ENCODE measurements around the gene OSBPL6. TPM values are rescaled to one million over a fixed set of nuclear protein-coding genes. Genes with fewer than 3 reads are reported as not detected.
A peak's percentile ranks its signal among the peaks of the same experiment; 100 is the strongest.
"Not testable (repeated sequence)": the region's sequence is repeated elsewhere in the genome, so short reads cannot be mapped to it uniquely, and the experiment has no call there.

OSBPL6 gene
- polyA plus RNA-seq, 1 donor: 4.6 TPM

- not testable (repeated sequence) for H3K27ac ChIP-seq (ENCODE audit: low read length); H3K9me3 ChIP-seq (ENCODE audit: control insufficient read depth, low read depth, low read length); H3K27me3 ChIP-seq (ENCODE audit: control insufficient read depth, insufficient read depth, low read length); H3K4me1 ChIP-seq (ENCODE audit: control insufficient read depth, insufficient read depth, low read length); H3K4me3 ChIP-seq (ENCODE audit: low read length); DNase-seq; H3K36me3 ChIP-seq (ENCODE audit: control insufficient read depth, insufficient read depth, low read length)
- WGBS (ENCODE audit: insufficient coverage, low lambda C conversion rate): no CpG with 5 or more reads among the region's 8 CpGs
These were observed 218.1 kb downstream of the OSBPL6 start for GRCh38 chr2:178412453-178412852.

- H3K4me1 ChIP-seq (ENCODE audit: control insufficient read depth, insufficient read depth, low read length): no peaks in the 10 kb centered on the region
- WGBS (ENCODE audit: insufficient coverage, low lambda C conversion rate): no CpG with 5 or more reads among the region's 45 CpGs
- H3K27ac ChIP-seq (ENCODE audit: low read length): peak overlapping the region; percentile 72
- peak; percentile 29 to 75 for DNase-seq
- no peaks in the 10 kb centered on the region for H3K27me3 ChIP-seq (ENCODE audit: control insufficient read depth, insufficient read depth, low read length)
- no peaks in the 10 kb centered on the region for H3K9me3 ChIP-seq (ENCODE audit: control insufficient read depth, low read depth, low read length)
- H3K4me3 ChIP-seq (ENCODE audit: low read length): peak overlapping the region; percentile 65
- no peaks in the 10 kb centered on the region for H3K36me3 ChIP-seq (ENCODE audit: control insufficient read depth, insufficient read depth, low read length)
These were observed 219.4 kb downstream of the OSBPL6 start for GRCh38 chr2:178413472-178414265.

GRCh38 chr2:178414266-178415247 is 220.2 kb downstream of the OSBPL6 start:
- Histone ChIP-seq H3K4me1 (ENCODE audit: control insufficient read depth, insufficient read depth, low read length) (no peaks in the 10 kb centered on the region), H3K4me3 (ENCODE audit: low read length) (peak overlapping the region; percentile 65), H3K36me3 (ENCODE audit: control insufficient read depth, insufficient read depth, low read length) (no peaks in the 10 kb centered on the region), H3K9me3 (ENCODE audit: control insufficient read depth, low read depth, low read length) (no peaks in the 10 kb centered on the region), H3K27me3 (ENCODE audit: control insufficient read depth, insufficient read depth, low read length) (no peaks in the 10 kb centered on the region), H3K27ac (ENCODE audit: low read length) (peak overlapping the region; percentile 72)
- WGBS (ENCODE audit: insufficient coverage, low lambda C conversion rate): 51% methylated on average over 4 of the region's 21 CpGs
- peak; percentile 88 to 89 for DNase-seq

- H3K4me3 ChIP-seq (ENCODE audit: low read length): no peak overlapping the region
- no peaks in the 10 kb centered on the region for H3K9me3 ChIP-seq (ENCODE audit: control insufficient read depth, low read depth, low read length)
- no peaks in the 10 kb centered on the region for H3K4me1 ChIP-seq (ENCODE audit: control insufficient read depth, insufficient read depth, low read length)
- H3K36me3 ChIP-seq (ENCODE audit: control insufficient read depth, insufficient read depth, low read length): no peaks in the 10 kb centered on the region
- H3K27me3 ChIP-seq (ENCODE audit: control insufficient read depth, insufficient read depth, low read length): no peaks in the 10 kb centered on the region
- no peak overlapping the region for H3K27ac ChIP-seq (ENCODE audit: low read length)
- no peak for DNase-seq
These were observed 221.7 kb downstream of the OSBPL6 start for GRCh38 chr2:178415979-178416378.

- DNase-seq: no peak
- Histone ChIP-seq H3K36me3 (ENCODE audit: control insufficient read depth, insufficient read depth, low read length) (no peaks in the 10 kb centered on the region), H3K4me1 (ENCODE audit: control insufficient read depth, insufficient read depth, low read length) (no peaks in the 10 kb centered on the region), H3K27me3 (ENCODE audit: control insufficient read depth, insufficient read depth, low read length) (no peaks in the 10 kb centered on the region), H3K4me3 (ENCODE audit: low read length) (no peak overlapping the region), H3K27ac (ENCODE audit: low read length) (no peak overlapping the region), H3K9me3 (ENCODE audit: control insufficient read depth, low read depth, low read length) (no peaks in the 10 kb centered on the region)
- 94% methylated on average over 2 of the region's 3 CpGs for WGBS (ENCODE audit: insufficient coverage, low lambda C conversion rate)
These were observed 223.6 kb downstream of the OSBPL6 start for GRCh38 chr2:178417916-178418315.

- no peak overlapping the region for H3K4me3 ChIP-seq (ENCODE audit: low read length)
- H3K36me3 ChIP-seq (ENCODE audit: control insufficient read depth, insufficient read depth, low read length): no peaks in the 10 kb centered on the region
- H3K9me3 ChIP-seq (ENCODE audit: control insufficient read depth, low read depth, low read length): no peaks in the 10 kb centered on the region
- no peaks in the 10 kb centered on the region for H3K4me1 ChIP-seq (ENCODE audit: control insufficient read depth, insufficient read depth, low read length)
- no peaks in the 10 kb centered on the region for H3K27me3 ChIP-seq (ENCODE audit: control insufficient read depth, insufficient read depth, low read length)
- WGBS (ENCODE audit: insufficient coverage, low lambda C conversion rate): no CpG with 5 or more reads among the region's 1 CpG
- H3K27ac ChIP-seq (ENCODE audit: low read length): no peak overlapping the region
- peak in 1 of 2 donors; percentile 31 for DNase-seq
These were observed 224.1 kb downstream of the OSBPL6 start for GRCh38 chr2:178418426-178418825.

GRCh38 chr2:178419123-178419522 is 224.8 kb downstream of the OSBPL6 start:
- Histone ChIP-seq H3K27me3 (ENCODE audit: control insufficient read depth, insufficient read depth, low read length) (no peaks in the 10 kb centered on the region), H3K9me3 (ENCODE audit: control insufficient read depth, low read depth, low read length) (no peaks in the 10 kb centered on the region), H3K27ac (ENCODE audit: low read length) (no peak overlapping the region), H3K36me3 (ENCODE audit: control insufficient read depth, insufficient read depth, low read length) (no peaks in the 10 kb centered on the region), H3K4me3 (ENCODE audit: low read length) (no peak overlapping the region), H3K4me1 (ENCODE audit: control insufficient read depth, insufficient read depth, low read length) (no peaks in the 10 kb centered on the region)
- WGBS (ENCODE audit: insufficient coverage, low lambda C conversion rate): no CpG with 5 or more reads among the region's 1 CpG
- DNase-seq: peak in 1 of 2 donors; percentile 25

- no CpG with 5 or more reads among the region's 1 CpG for WGBS (ENCODE audit: insufficient coverage, low lambda C conversion rate)
These were observed 226.2 kb downstream of the OSBPL6 start for GRCh38 chr2:178420463-178420999.

GRCh38 chr2:178422097-178422496 is 227.8 kb downstream of the OSBPL6 start:
- H3K4me3 ChIP-seq (ENCODE audit: low read length): no peak overlapping the region
- H3K36me3 ChIP-seq (ENCODE audit: control insufficient read depth, insufficient read depth, low read length): no peaks in the 10 kb centered on the region
- no peak for DNase-seq
- no peak overlapping the region for H3K27ac ChIP-seq (ENCODE audit: low read length)
- no CpG with 5 or more reads among the region's 3 CpGs for WGBS (ENCODE audit: insufficient coverage, low lambda C conversion rate)
- H3K4me1 ChIP-seq (ENCODE audit: control insufficient read depth, insufficient read depth, low read length): no peaks in the 10 kb centered on the region
- no peaks in the 10 kb centered on the region for H3K27me3 ChIP-seq (ENCODE audit: control insufficient read depth, insufficient read depth, low read length)
- peaks cover 6% of the 10 kb centered on the region for H3K9me3 ChIP-seq (ENCODE audit: control insufficient read depth, low read depth, low read length)

More at GRCh38 chr2:178420463-178420999, 226.2 kb downstream of the OSBPL6 start:
- Histone ChIP-seq H3K4me3 (ENCODE audit: low read length) (no peak overlapping the region), H3K27me3 (ENCODE audit: control insufficient read depth, insufficient read depth, low read length) (no peaks in the 10 kb centered on the region), H3K4me1 (ENCODE audit: control insufficient read depth, insufficient read depth, low read length) (no peaks in the 10 kb centered on the region), H3K36me3 (ENCODE audit: control insufficient read depth, insufficient read depth, low read length) (no peaks in the 10 kb centered on the region), H3K27ac (ENCODE audit: low read length) (no peak overlapping the region), H3K9me3 (ENCODE audit: control insufficient read depth, low read depth, low read length) (peaks cover 6% of the 10 kb centered on the region)
- DNase-seq: no peak

GRCh38 chr2:178423746-178424145 is 229.4 kb downstream of the OSBPL6 start:
- not testable (repeated sequence) for H3K27ac ChIP-seq (ENCODE audit: low read length); H3K27me3 ChIP-seq (ENCODE audit: control insufficient read depth, insufficient read depth, low read length); H3K4me3 ChIP-seq (ENCODE audit: low read length); H3K4me1 ChIP-seq (ENCODE audit: control insufficient read depth, insufficient read depth, low read length); H3K36me3 ChIP-seq (ENCODE audit: control insufficient read depth, insufficient read depth, low read length); DNase-seq; H3K9me3 ChIP-seq (ENCODE audit: control insufficient read depth, low read depth, low read length)
- WGBS (ENCODE audit: insufficient coverage, low lambda C conversion rate): no CpG with 5 or more reads among the region's 5 CpGs

Measured in large intestine (tissue), 3 donors.